Fibroblast of the aortic adventitia (primary cell): ENCODE results near the gene NPLOC4. TPM values are rescaled to one million over a fixed set of nuclear protein-coding genes. Genes with fewer than 3 reads are reported as not detected.

Source experiments
- DNase-seq: peaks from one replicate; pipeline ENCODE4 v3.0.0-alpha.2; 2010; ENCODE audit warnings: low read depth
- H3K4me3 ChIP-seq: 2 replicates; pipeline ENCODE4 v1.5.1; 2011; ENCODE audit warnings: low read depth, mild to moderate bottlenecking, control low read depth, low read length, moderate library complexity
- CTCF ChIP-seq: IDR thresholded peaks from 2 replicates; pipeline ENCODE4 v1.5.1; 2011; ENCODE audit warnings: mild to moderate bottlenecking, low read length, control low read depth, inconsistent platforms; ENCODE audit not compliant: insufficient read depth
- total RNA-seq: library from RNA; depleted of rRNA; stranded (reverse); fragments of >200 nt; gene quantifications from 2 replicates; pipeline ENCODE4 v1.2.3, GENCODE V29; 2012; ENCODE audit warnings: low replicate concordance

Gene NPLOC4
- total RNA-seq, 1 donor = 60.3 TPM

DNA sequence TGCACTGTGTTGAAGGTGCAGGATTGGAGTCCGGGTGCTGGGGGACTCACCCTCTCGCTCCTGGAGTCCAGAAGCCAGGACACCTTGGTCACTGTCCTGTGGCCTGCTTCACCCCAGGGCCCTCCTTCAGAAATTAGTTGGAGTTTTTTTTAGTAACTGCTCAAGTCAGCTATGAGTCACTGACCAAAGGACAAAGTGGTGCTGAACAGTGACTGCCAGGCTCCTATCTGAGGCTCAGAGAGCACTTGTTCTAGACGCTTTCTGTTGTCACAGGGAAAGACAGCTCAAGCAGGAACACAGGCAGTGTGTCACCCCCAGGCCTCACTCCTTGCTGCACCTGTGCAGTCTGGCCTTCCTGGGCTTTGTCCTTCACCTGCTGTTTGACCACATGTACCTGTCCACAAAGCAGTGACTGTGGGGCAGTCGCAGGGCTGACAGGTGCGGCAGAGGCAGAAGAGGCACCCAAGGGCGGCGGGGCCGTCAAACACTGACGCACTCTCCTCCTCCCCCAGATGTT is 80.7 kb downstream of the NPLOC4 start:
- no peak for TF ChIP-seq CTCF
- no peak overlapping the region for H3K4me3 ChIP-seq
- DNase-seq = no peak

GRCh38 chr17:81553616-81554181 is 83.2 kb downstream of the NPLOC4 start:
- no peak for TF ChIP-seq CTCF
- H3K4me3 ChIP-seq = peak overlapping the region; percentile 92
- DNase-seq = peak; percentile 94

- peak; percentile 19 for TF ChIP-seq CTCF
- H3K4me3 ChIP-seq = peak overlapping the region; percentile 92
- DNase-seq = peak; percentile 77
Observed at GRCh38 chr17:81553018-81553615, 83.8 kb downstream of the NPLOC4 start.

DNA sequence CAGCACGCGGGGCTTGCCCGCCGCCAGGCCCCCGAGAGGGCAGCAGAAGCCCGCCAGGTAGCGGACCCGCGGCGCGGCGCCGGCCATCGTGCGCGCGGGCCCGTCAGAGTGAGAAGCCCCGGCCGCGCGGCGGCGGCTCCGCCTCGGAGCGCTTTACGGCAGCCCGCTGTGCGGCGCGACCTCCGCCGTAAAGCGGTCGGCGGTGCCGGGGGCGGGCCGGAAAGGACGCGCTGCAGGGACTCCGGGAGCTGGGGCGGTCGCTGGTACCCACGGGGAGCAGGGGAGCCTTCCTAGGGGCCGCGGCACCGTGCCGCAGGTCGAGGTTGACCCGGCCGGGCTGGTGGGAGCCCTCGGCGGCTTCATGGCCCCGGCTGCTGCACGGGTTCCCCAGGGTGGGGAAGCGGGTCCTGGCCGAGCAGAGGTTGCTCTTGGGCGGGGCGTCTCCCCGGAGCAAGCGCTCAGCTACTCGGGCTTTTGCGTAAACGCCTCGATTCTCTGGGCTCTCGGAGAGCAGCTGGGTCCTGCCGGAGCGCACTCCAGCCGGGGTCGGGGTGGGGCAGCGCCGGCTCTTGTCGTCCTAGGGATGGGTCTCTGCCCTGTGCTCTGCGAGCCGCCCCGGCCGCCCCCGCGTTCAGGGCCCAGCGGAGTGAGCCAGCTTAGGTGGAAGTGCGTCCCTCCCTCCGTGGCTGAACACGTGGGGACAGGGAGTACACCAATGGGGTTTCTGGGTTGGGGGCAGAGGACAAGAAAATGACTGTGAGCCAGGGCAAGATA is 84.5 kb downstream of the NPLOC4 start, which contains the start of gene FAAP100:
TSS of gene FAAP100 (minus strand) at position 110 of the 774 bp plus-strand sequence. CDS start at position 87, 23 bp downstream.
- peak within 1 kb of the TSS; percentile 92 for H3K4me3 ChIP-seq
- no peak for TF ChIP-seq CTCF
- peak; percentile 68 for DNase-seq

DNA sequence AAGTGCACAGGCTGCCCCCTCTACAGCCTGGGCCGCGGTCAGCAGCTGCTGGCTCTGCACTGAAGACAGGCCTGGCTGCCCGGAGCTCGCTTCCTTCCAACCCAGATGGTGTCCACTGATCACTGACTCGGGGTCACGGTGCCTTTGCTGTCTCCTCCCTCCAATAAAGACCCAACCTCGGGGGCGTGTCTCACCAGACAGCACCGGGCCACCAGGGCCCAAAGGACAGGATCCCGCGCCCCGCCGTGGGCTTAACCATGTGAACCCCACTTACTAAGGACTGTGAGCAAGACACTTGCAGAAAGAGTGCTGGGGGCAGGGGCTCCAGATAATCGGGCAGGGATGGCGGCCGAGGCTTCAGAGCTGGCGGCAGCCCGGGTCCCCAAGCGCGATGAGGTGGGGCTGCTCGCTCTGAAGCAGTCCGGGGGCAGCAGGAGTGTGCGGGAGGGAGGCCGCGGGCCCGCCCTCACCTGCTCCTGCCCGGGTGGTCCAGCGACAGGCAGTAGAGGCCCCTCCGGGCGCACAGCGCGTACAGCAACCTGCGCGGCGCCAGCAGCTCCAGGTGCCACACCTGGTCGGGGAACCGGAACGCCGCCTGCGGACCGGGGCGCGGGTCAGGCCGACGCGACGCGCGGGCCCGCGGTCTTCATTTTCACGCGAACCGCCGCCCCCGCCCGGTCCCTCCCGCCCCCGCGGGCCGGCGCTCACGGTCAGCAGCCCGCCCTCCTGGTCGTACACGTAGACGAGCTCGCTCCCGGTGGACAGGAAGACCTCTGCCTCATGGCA is 85.3 kb downstream of the NPLOC4 start:
- no peak for DNase-seq
- H3K4me3 ChIP-seq = peak overlapping the region; percentile 92
- TF ChIP-seq CTCF = no peak

GRCh38 chr17:81550830-81551457 is 86.0 kb downstream of the NPLOC4 start:
- DNase-seq = no peak
- no peak for TF ChIP-seq CTCF
- peak overlapping the region; percentile 92 for H3K4me3 ChIP-seq
